Measurements from ENCODE around the gene C1QTNF1. TPM values are rescaled to one million over a fixed set of nuclear protein-coding genes. Genes with fewer than 3 reads are reported as not detected.

The C1QTNF1 gene
- total and polyA plus RNA-seq, 8 donors = 5.3 to 31.2 (median 8.4) TPM

DNA sequence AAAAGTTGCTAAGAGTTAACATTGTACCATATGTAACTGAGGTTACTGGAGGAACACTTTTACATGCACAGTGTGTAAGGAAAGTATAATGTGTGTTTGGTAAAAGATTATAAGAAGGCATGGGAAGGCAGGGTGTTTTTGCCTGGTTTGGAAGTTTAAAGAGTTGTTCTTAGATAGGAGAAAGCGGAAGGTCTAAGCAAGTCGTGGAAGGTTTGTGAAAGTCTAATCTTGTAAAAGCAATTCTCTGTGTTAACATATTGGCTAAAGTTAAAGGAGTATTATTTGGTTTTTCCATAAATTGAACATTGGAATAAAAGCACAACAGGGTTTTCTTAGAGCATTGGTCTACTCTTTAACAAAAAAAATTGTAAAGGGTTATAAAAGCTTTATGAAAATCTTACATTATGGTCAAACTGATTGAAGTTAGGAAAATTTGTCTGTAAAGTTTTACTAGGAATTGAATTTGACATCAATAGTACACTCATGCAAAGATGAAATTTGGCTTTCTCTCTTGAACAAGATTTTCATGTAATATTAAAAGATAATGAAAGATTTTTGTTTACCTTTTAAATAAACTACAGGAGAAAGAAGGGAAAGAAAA is 9.7 kb upstream of the C1QTNF1 start:
- Histone ChIP-seq H3K27me3 (no peaks in the 10 kb centered on the region), H3K36me3 (no peaks in the 10 kb centered on the region), H3K9me3 (no peaks in the 10 kb centered on the region), H3K4me3 (no peak overlapping the region), H3K4me1 (peaks cover 0 to 2% (median under 1%) of the 10 kb centered on the region in 3 donors), H3K27ac (no peak overlapping the region)
- FAIRE-seq (no peak), ATAC-seq (no peak), DNase-seq (no peak)
- intact Hi-C loops (cut with DNase I) = no loop called here
- TF ChIP-seq, protein P1, sequence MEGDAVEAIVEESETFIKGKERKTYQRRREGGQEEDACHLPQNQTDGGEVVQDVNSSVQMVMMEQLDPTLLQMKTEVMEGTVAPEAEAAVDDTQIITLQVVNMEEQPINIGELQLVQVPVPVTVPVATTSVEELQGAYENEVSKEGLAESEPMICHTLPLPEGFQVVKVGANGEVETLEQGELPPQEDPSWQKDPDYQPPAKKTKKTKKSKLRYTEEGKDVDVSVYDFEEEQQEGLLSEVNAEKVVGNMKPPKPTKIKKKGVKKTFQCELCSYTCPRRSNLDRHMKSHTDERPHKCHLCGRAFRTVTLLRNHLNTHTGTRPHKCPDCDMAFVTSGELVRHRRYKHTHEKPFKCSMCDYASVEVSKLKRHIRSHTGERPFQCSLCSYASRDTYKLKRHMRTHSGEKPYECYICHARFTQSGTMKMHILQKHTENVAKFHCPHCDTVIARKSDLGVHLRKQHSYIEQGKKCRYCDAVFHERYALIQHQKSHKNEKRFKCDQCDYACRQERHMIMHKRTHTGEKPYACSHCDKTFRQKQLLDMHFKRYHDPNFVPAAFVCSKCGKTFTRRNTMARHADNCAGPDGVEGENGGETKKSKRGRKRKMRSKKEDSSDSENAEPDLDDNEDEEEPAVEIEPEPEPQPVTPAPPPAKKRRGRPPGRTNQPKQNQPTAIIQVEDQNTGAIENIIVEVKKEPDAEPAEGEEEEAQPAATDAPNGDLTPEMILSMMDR (IDR thresholded peaks at IDR 0.05) = no peak
- WGBS, 2 donors = 80 to 93% methylated on average over 2 of the region's 2 CpGs

DNA sequence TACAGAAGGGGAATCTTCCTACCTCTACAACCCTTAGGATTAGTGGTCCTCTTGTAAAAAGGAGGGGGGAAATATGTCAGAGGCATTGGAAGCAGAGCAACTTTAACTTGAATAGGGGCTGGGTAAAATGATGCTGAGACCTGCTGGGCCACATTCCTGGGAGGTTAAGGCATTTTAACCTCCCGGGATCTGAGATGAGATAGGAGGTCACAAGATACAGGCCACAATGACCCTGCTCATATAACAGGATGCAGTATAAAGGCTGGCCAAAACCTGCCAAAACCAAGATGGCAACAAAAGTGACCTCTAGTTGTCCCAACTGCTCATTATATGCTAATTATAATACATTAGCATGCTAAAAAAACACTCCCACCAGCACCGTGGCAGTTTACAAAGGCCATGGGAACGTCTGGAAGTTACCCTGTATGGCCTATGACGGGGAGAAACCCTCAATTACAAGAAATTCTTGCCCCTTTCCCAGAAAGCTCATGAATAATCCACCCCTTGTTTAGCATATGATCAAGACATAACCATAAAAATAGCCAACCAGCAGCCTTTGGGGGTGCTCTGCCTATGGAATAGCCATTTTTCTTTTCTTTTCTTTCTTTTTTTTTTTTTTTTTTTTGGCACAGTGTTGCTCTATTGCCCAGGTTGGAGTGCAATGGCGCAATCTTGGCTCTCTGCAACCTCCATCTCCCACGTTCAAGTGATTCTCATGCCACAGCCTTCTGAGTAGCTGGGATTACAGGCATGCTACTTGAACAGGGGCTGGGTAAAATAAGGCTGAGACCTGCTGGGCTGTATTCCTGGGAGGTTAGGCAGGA is 6.2 kb upstream of the C1QTNF1 start:
- TF ChIP-seq, protein P1 (IDR thresholded peaks at IDR 0.05) = no peak
- Histone ChIP-seq H3K9me3 (no peaks in the 10 kb centered on the region), H3K27me3 (no peaks in the 10 kb centered on the region), H3K36me3 (no peaks in the 10 kb centered on the region), H3K4me1 (peaks cover 0 to 27% (median 10%) of the 10 kb centered on the region in 3 donors), H3K4me3 (no peak overlapping the region), H3K27ac (peak overlapping the region in 1 of 4 donors; percentile 42)
- peak in 2 of 4 donors; percentile 29 to 52 for ATAC-seq
- DNase-seq = no peak
- intact Hi-C loops (cut with DNase I) = no loop called here
- FAIRE-seq = no peak
- 56 to 60% methylated on average over 6 of the region's 6 CpGs for WGBS, 2 donors

DNA sequence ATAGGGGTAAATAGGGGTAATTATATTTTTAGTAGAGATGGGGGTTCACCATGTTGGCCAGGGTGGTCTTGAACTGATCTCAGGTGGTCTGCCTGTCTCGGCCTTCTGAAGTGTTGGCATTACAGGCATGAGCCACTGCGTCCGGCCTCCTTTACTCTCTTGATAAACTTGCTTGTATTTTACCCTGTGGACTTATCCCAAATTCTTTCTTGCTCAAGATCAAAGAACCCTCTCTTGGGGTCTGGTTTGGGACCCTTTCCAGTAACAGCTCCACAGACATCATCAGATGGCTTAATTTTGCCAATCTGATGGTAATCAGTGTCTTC is 5.6 kb upstream of the C1QTNF1 start:
- TF ChIP-seq, protein P1 (IDR thresholded peaks at IDR 0.05) = no peak
- DNase-seq = no peak
- Histone ChIP-seq H3K9me3 (no peaks in the 10 kb centered on the region), H3K27me3 (no peaks in the 10 kb centered on the region), H3K27ac (no peak overlapping the region), H3K36me3 (no peaks in the 10 kb centered on the region), H3K4me3 (no peak overlapping the region), H3K4me1 (peaks cover 0 to 27% (median 10%) of the 10 kb centered on the region in 3 donors)
- no peak for FAIRE-seq
- ATAC-seq = no peak
- 82 to 84% methylated on average over 3 of the region's 3 CpGs for WGBS, 2 donors
- intact Hi-C loops (cut with DNase I) = no loop called here

DNA sequence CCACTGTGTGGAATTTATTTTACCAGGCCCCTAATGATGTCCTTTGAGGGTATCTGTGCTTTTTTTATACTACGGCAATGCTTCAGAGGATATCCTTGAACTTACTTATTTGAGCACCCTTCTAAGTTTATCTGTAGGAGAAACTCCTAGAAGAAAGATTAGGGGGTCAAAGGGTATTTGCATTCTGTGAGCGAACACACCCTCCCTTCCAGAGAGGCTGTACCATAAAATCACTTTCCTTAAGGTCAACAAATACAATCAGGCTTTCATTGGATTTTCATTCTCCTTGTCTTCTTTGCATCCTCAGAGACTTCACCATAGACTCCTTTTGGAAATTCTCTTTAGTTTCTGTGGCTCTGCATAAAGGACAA is 4.7 kb upstream of the C1QTNF1 start:
- DNase-seq (no peak), FAIRE-seq (no peak), ATAC-seq (no peak)
- no peaks in the 10 kb centered on the region for H3K9me3 ChIP-seq
- TF ChIP-seq, protein P1 (IDR thresholded peaks at IDR 0.05) = no peak
- no peak overlapping the region for H3K4me3 ChIP-seq
- WGBS, 2 donors = 42 to 46% methylated on average over 2 of the region's 2 CpGs
- H3K36me3 ChIP-seq = no peaks in the 10 kb centered on the region
- no peaks in the 10 kb centered on the region for H3K27me3 ChIP-seq
- H3K4me1 ChIP-seq = peaks cover 6 to 27% (median 10%) of the 10 kb centered on the region in 3 donors
- intact Hi-C loops (cut with DNase I) = no loop called here
- H3K27ac ChIP-seq = peak overlapping the region in 1 of 4 donors; percentile 68
